Common myeloid progenitor, CD34-positive (primary cell): ENCODE measurements around the gene SPDYE4.

Experiments used
- CTCF ChIA-PET: fragments of 350-600 bp; sonication (Branson Sonifier 250); formaldehyde crosslinking; loops from one replicate; lab custom pipeline; 2021; ENCODE audit warnings: antibody characterized with exemption; lab: Charles Lee
- POLR2A ChIA-PET: fragments of 350-600 bp; sonication (Branson Sonifier 250); formaldehyde crosslinking; loops from one replicate; lab custom pipeline; 2021; ENCODE audit warnings: antibody characterized with exemption; lab: Charles Lee
- DNase-seq, 3 donors: peaks; one replicate each; pipeline versions ENCODE4 v3.0.0 to v3.0.0-alpha.2; 2013
- H3K27ac ChIP-seq, 2 experiments: 1 replicate in 1 of 2; 2 replicates in 1 of 2; pipeline ENCODE4 v1.7.0; 2013; ENCODE audit warnings: inconsistent platforms in 2 of 2, low read length in 2 of 2, mild to moderate bottlenecking in 2 of 2, low read depth in 1 of 2, moderate library complexity in 1 of 2; ENCODE audit not compliant: severe bottlenecking in 2 of 2, insufficient read depth in 1 of 2, poor library complexity in 1 of 2
- H3K27me3 ChIP-seq, 5 experiments: replicated peaks in 2 of 5; 1 replicate in 3 of 5; 2 replicates in 2 of 5; pipeline versions ENCODE4 v1.6.1 to v1.7.0; 2013; ENCODE audit warnings: low read length in 4 of 5, mild to moderate bottlenecking in 2 of 5, moderate library complexity in 2 of 5, inconsistent platforms in 1 of 5; ENCODE audit not compliant: insufficient read depth in 5 of 5, control insufficient read depth in 4 of 5
- H3K36me3 ChIP-seq, 4 experiments: 1 replicate in 2 of 4; 2 replicates in 2 of 4; pipeline versions ENCODE4 v1.6.1 to v1.7.0; 2013; ENCODE audit warnings: low read length in 3 of 4, control low read depth in 1 of 4, mild to moderate bottlenecking in 1 of 4; ENCODE audit not compliant: control insufficient read depth in 4 of 4, insufficient read depth in 4 of 4
- H3K4me1 ChIP-seq, 4 experiments: 1 replicate in 3 of 4; 2 replicates in 1 of 4; pipeline versions ENCODE4 v1.6.1 to v1.7.1; 2013; ENCODE audit warnings: low read length in 3 of 4, mild to moderate bottlenecking in 3 of 4, control low read depth in 1 of 4, inconsistent platforms in 1 of 4, moderate library complexity in 1 of 4; ENCODE audit not compliant: control insufficient read depth in 4 of 4, insufficient read depth in 4 of 4; ENCODE audit errors: control extremely low read depth in 1 of 4
- H3K4me3 ChIP-seq, 7 experiments: 1 replicate in 4 of 7; 2 replicates in 3 of 7; pipeline versions ENCODE4 v1.5.1 to v1.7.0; 2013; ENCODE audit warnings: mild to moderate bottlenecking in 7 of 7, low read length in 6 of 7, moderate library complexity in 6 of 7, inconsistent platforms in 2 of 7, low read depth in 2 of 7, control low read depth in 1 of 7; ENCODE audit not compliant: insufficient read depth in 4 of 7, control insufficient read depth in 1 of 7; ENCODE audit errors: extremely low read depth in 1 of 7
- H3K9me3 ChIP-seq, 5 experiments: 1 replicate in 4 of 5; 2 replicates in 1 of 5; pipeline versions ENCODE4 v1.6.1 to v1.7.1; 2013; ENCODE audit warnings: low read length in 4 of 5, mild to moderate bottlenecking in 2 of 5, inconsistent platforms in 1 of 5, low read depth in 1 of 5, moderate library complexity in 1 of 5; ENCODE audit not compliant: control insufficient read depth in 4 of 5, insufficient read depth in 2 of 5; ENCODE audit errors: control extremely low read depth in 1 of 5
- WGBS: methylation state at CpG from one replicate; pipeline ENCODE4 v1.1.5; 2013; ENCODE audit not compliant: insufficient coverage; 5-methylcytosine and 5-hydroxymethylcytosine counted together

The SPDYE4 gene

GRCh38 chr17:8749616-8750015 lies 8.7 kb downstream of the SPDYE4 start:
- H3K4me1 ChIP-seq = peaks cover 3 to 9% (median 7%) of the 10 kb centered on the region in 4 experiments
- no peak overlapping the region for H3K4me3 ChIP-seq
- H3K27ac ChIP-seq = no peak overlapping the region
- no peaks in the 10 kb centered on the region for H3K36me3 ChIP-seq
- peaks cover 0 to 2% (median 0%) of the 10 kb centered on the region in 5 experiments for H3K27me3 ChIP-seq
- POLR2A ChIA-PET = no interaction called here
- no peak for DNase-seq
- peaks cover 0 to 2% (median 0%) of the 10 kb centered on the region in 5 experiments for H3K9me3 ChIP-seq
- CTCF ChIA-PET = no interaction called here
- WGBS = no CpG with 5 or more reads among the region's 3 CpGs

- 97% methylated on average over 3 of the region's 3 CpGs for WGBS
- H3K4me1 ChIP-seq = peaks cover 3 to 14% (median 7%) of the 10 kb centered on the region in 4 experiments
- H3K4me3 ChIP-seq = no peak overlapping the region
- ChIA-PET POLR2A (no interaction called here), CTCF (interaction anchor here (0.7 to 3.4 kb wide), 7 partner anchors 28 to 175 kb away, joined by 3 to 28 read pairs (median 4); no protein-coding TSS in a partner anchor)
- H3K36me3 ChIP-seq = no peaks in the 10 kb centered on the region
- peak in 1 of 3 donors; percentile 16 for DNase-seq
- peaks cover 0 to 2% (median 0%) of the 10 kb centered on the region in 5 experiments for H3K9me3 ChIP-seq
- H3K27ac ChIP-seq = no peak overlapping the region
- H3K27me3 ChIP-seq = peaks cover 0 to 8% (median 0%) of the 10 kb centered on the region in 5 experiments
Measured at GRCh38 chr17:8747742-8748141, 10.6 kb downstream of the SPDYE4 start.

- H3K4me3 ChIP-seq = peak overlapping the region; percentile 2 to 85 (median 65)
- POLR2A ChIA-PET = no interaction called here
- DNase-seq = no peak
- H3K9me3 ChIP-seq = peaks cover 0 to 2% (median 0%) of the 10 kb centered on the region in 5 experiments
- peaks cover 0 to 8% (median 0%) of the 10 kb centered on the region in 5 experiments for H3K27me3 ChIP-seq
- CTCF ChIA-PET = interaction anchor here (0.6 to 3.4 kb wide), 21 partner anchors 10 to 686 kb away, joined by 3 to 28 read pairs (median 4); no protein-coding TSS in a partner anchor
- H3K27ac ChIP-seq = no peak overlapping the region
- 20% methylated on average over 5 of the region's 9 CpGs for WGBS
- H3K4me1 ChIP-seq = peaks cover 3 to 17% (median 9%) of the 10 kb centered on the region in 4 experiments
- no peaks in the 10 kb centered on the region for H3K36me3 ChIP-seq
Measured at GRCh38 chr17:8746501-8747236, 11.7 kb downstream of the SPDYE4 start.

GRCh38 chr17:8745586-8746500 lies 12.5 kb downstream of the SPDYE4 start:
- no peaks in the 10 kb centered on the region for H3K36me3 ChIP-seq
- under 1% methylated on average over 40 of the region's 70 CpGs for WGBS
- H3K9me3 ChIP-seq = peaks cover 0 to 2% (median 0%) of the 10 kb centered on the region in 5 experiments
- H3K4me3 ChIP-seq = peak overlapping the region; percentile 37 to 85 (median 68)
- peaks cover 0 to 8% (median 0%) of the 10 kb centered on the region in 5 experiments for H3K27me3 ChIP-seq
- ChIA-PET CTCF (interaction anchor here (0.6 to 3.4 kb wide), 21 partner anchors 10 to 685 kb away, joined by 3 to 28 read pairs (median 4); no protein-coding TSS in a partner anchor), POLR2A (interaction anchor here (0.6 kb wide), 1 partner anchor 494 kb away, joined by 6 read pairs; no protein-coding TSS in a partner anchor)
- DNase-seq = peak; percentile 84 to 91 (median 89)
- no peak overlapping the region for H3K27ac ChIP-seq
- H3K4me1 ChIP-seq = peaks cover 3 to 26% (median 13%) of the 10 kb centered on the region in 4 experiments

- ChIA-PET POLR2A (no interaction called here), CTCF (no interaction called here)
- no peak overlapping the region for H3K27ac ChIP-seq
- H3K36me3 ChIP-seq = no peaks in the 10 kb centered on the region
- H3K4me1 ChIP-seq = peaks cover 3 to 29% (median 19%) of the 10 kb centered on the region in 4 experiments
- 70% methylated on average over 9 of the region's 15 CpGs for WGBS
- H3K9me3 ChIP-seq = peaks cover 0 to 2% (median 0%) of the 10 kb centered on the region in 5 experiments
- H3K4me3 ChIP-seq = no peak overlapping the region
- H3K27me3 ChIP-seq = peaks cover 0 to 8% (median 0%) of the 10 kb centered on the region in 5 experiments
- no peak for DNase-seq
Measured at GRCh38 chr17:8744086-8744785, 14.1 kb downstream of the SPDYE4 start.

GRCh38 chr17:8742819-8743218 lies 15.5 kb downstream of the SPDYE4 start:
- CTCF ChIA-PET = interaction anchor here (0.8 to 2.8 kb wide), 4 partner anchors 32 to 167 kb away, joined by 3 to 8 read pairs (median 5); no protein-coding TSS in a partner anchor
- H3K27me3 ChIP-seq = peaks cover 0 to 8% (median 0%) of the 10 kb centered on the region in 5 experiments
- H3K9me3 ChIP-seq = peaks cover 0 to 2% (median 0%) of the 10 kb centered on the region in 5 experiments
- H3K4me3 ChIP-seq = no peak overlapping the region
- no peak overlapping the region for H3K27ac ChIP-seq
- H3K36me3 ChIP-seq = no peaks in the 10 kb centered on the region
- 78% methylated on average over 8 of the region's 8 CpGs for WGBS
- no peak for DNase-seq
- H3K4me1 ChIP-seq = peaks cover 3 to 29% (median 19%) of the 10 kb centered on the region in 4 experiments
- POLR2A ChIA-PET = no interaction called here
